NB4 (cell line): Measurements from ENCODE around the gene SH3PXD2A.

Source experiments
- POLR2A ChIP-seq: IDR thresholded peaks from 2 replicates; pipeline ENCODE4 v1.6.1; 2011; ENCODE audit warnings: mild to moderate bottlenecking; ENCODE audit not compliant: insufficient read length; ENCODE audit errors: extremely low read depth
- TF ChIP-seq, protein P1 (sequence below): IDR thresholded peaks from 2 replicates; pipeline ENCODE4 v1.6.1; 2011; ENCODE audit warnings: low read depth, low read length

- TF ChIP-seq POLR2A: no peak
- TF ChIP-seq, protein P1, sequence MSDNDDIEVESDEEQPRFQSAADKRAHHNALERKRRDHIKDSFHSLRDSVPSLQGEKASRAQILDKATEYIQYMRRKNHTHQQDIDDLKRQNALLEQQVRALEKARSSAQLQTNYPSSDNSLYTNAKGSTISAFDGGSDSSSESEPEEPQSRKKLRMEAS: no peak
These were observed 88.4 kb downstream of the SH3PXD2A start for GRCh38 chr10:103766751-103767505.
